Panc1 (cell line): Measurements from ENCODE around the gene MEX3D. TPM values are rescaled to one million over a fixed set of nuclear protein-coding genes. Genes with fewer than 3 reads are reported as not detected.

ENCODE experiments used
- ATAC-seq: fragments of 200-7000 bp; cut with Tn5 transposase; 2 replicates; pipeline ENCODE4 v1.9.1; 2020; ENCODE audit warnings: mild to moderate bottlenecking, moderate library complexity
- BruUV-seq: library from RNA; stranded (reverse); fragments of 400-500 nt; replicated peaks from 2 replicates; lab custom pipeline; 2021; lab: Mats Ljungman, UMichigan
- CTCF ChIA-PET: fragments of 300-600 bp; sonication (Branson Sonifier 250); formaldehyde crosslinking; loops from one replicate; lab custom pipeline; 2022; ENCODE audit warnings: antibody characterized with exemption; lab: Charles Lee
- POLR2A ChIA-PET: fragments of 300-600 bp; sonication (Branson Sonifier 250); formaldehyde crosslinking; loops from one replicate; lab custom pipeline; 2022; ENCODE audit warnings: antibody characterized with exemption; lab: Charles Lee
- DNase-seq: peaks from one replicate; pipeline ENCODE4 v3.0.0-alpha.2; 2010; ENCODE audit warnings: low read depth, low spot score
- H3K27ac ChIP-seq: 2 replicates; pipeline ENCODE4 v1.5.1; 2011; ENCODE audit warnings: mild to moderate bottlenecking, low read length, inconsistent platforms
- H3K27me3 ChIP-seq: fragments of 200-500 bp; sonication (Bioruptor generic); 2 replicates; pipeline ENCODE4 v1.6.0; 2014; ENCODE audit warnings: low read length, inconsistent platforms; ENCODE audit not compliant: control insufficient read depth, insufficient read depth
- H3K36me3 ChIP-seq: fragments of 200-500 bp; sonication (Bioruptor generic); 2 replicates; pipeline ENCODE4 v1.5.1; 2014; ENCODE audit warnings: inconsistent platforms, mild to moderate bottlenecking, low read length, moderate library complexity; ENCODE audit not compliant: control insufficient read depth, insufficient read depth
- H3K4me1 ChIP-seq: 2 replicates; pipeline ENCODE4 v1.5.1; 2011; ENCODE audit warnings: inconsistent platforms, mild to moderate bottlenecking, low read length, moderate library complexity; ENCODE audit not compliant: control insufficient read depth, insufficient read depth
- H3K4me3 ChIP-seq, 2 experiments: 2 replicates each; pipeline ENCODE4 v1.5.1; 2011 to 2012; ENCODE audit warnings: low read depth in 2 of 2, low read length in 2 of 2, mild to moderate bottlenecking in 2 of 2, inconsistent platforms in 1 of 2, moderate library complexity in 1 of 2
- H3K9me3 ChIP-seq: fragments of 200-500 bp; sonication (Bioruptor generic); 2 replicates; pipeline ENCODE4 v1.5.1; 2014; ENCODE audit warnings: low read depth, mild to moderate bottlenecking, inconsistent platforms, low read length, moderate library complexity; ENCODE audit not compliant: control insufficient read depth, insufficient read depth
- CTCF ChIP-seq: fragments of 450-650 bp; IDR thresholded peaks from 2 replicates; pipeline ENCODE4 v1.5.1; 2017; ENCODE audit warnings: mild to moderate bottlenecking
- POLR2AphosphoS5 ChIP-seq: IDR thresholded peaks from 2 replicates; pipeline ENCODE4 v1.6.1; 2012; ENCODE audit warnings: mild to moderate bottlenecking, low read depth, low read length, moderate library complexity
- REST ChIP-seq, 2 experiments: IDR thresholded peaks; 2 replicates each; pipeline ENCODE4 v1.6.1; 2011 to 2012; ENCODE audit warnings: low read depth in 2 of 2, control low read depth in 1 of 2, low read length in 1 of 2, mild to moderate bottlenecking in 1 of 2, moderate library complexity in 1 of 2; ENCODE audit not compliant: insufficient read depth in 1 of 2
- TCF7L2 ChIP-seq: IDR thresholded peaks from 2 replicates; pipeline ENCODE4 v1.6.1; 2011; ENCODE audit warnings: mild to moderate bottlenecking, low read depth, low read length, inconsistent platforms
- in situ Hi-C: cut with HindIII; loops from 2 replicates; pipeline ENCODE4 v1.10.0; 2016; ENCODE audit warnings: low sequenced_read_pairs, low pct_unique_long_range_greater_than_20kb
- intact Hi-C: fragments of 100-400 bp; cut with micrococcal nuclease; formaldehyde crosslinking; loops from one replicate; pipeline ENCODE4 v1.10.0; 2022; ENCODE audit not compliant: unreplicated experiment
- total RNA-seq: library from RNA; stranded (reverse); gene quantifications from one replicate; pipeline ENCODE4 v1.2.1, GENCODE V29; 2021; ENCODE audit not compliant: unreplicated experiment

The MEX3D gene
- total RNA-seq, 1 experiment from 2014 or later = 73.7 TPM

- DNase-seq = no peak
Measured at GRCh38 chr19:1512671-1513498, 55.2 kb downstream of the MEX3D start, which contains the start of gene ADAMTSL5. Gene ADAMTSL5 (minus strand): TSS chr19:1513019. CDS start chr19:1510943, 2,076 bp downstream.

More at GRCh38 chr19:1512671-1513498, 55.2 kb downstream of the MEX3D start, which contains the start of gene ADAMTSL5:
- in situ Hi-C loops (no loop called here), intact Hi-C loops (no loop called here)
- TF ChIP-seq REST (IDR thresholded peaks at IDR 0.05; ENCODE audit: insufficient read depth in 1 of 2, low read depth in 2 of 2, low read length in 1 of 2) = no peak
- 0 out of 2 replicates have a peak, but pooled peaks have one; percentile 40 for TF ChIP-seq POLR2AphosphoS5
- TF ChIP-seq CTCF = peak; percentile 73
- no peak for TF ChIP-seq TCF7L2
- peak; percentile 92 for ATAC-seq
- ChIA-PET POLR2A (no interaction called here), CTCF (no interaction called here)
- no peaks in the 10 kb centered on the region for H3K4me1 ChIP-seq
- no peaks in the 10 kb centered on the region for H3K27me3 ChIP-seq
- peak within 1 kb of the TSS; percentile 63 to 74 for H3K4me3 ChIP-seq
- peak within 1 kb of the TSS; percentile 82 for H3K27ac ChIP-seq
- peaks cover 2% of the 10 kb centered on the region; the same call in 1 of the 2 replicates for H3K36me3 ChIP-seq
- no peaks in the 10 kb centered on the region for H3K9me3 ChIP-seq
- no TSS peak for BruUV-seq
